ENCODE measurements around the gene RECQL5. TPM values are rescaled to one million over a fixed set of nuclear protein-coding genes. Genes with fewer than 3 reads are reported as not detected.
A peak's percentile ranks its signal among the peaks of the same experiment; 100 is the strongest.

RECQL5 gene
- total RNA-seq, 1 experiment from 2014 or later = 71.3 TPM

GRCh38 chr17:75684924-75685323, 18.0 kb upstream of the RECQL5 start:
- Mint-ChIP-seq H3K4me3 (ENCODE audit: low read depth, unreplicated experiment) (peak overlapping the region; percentile 50), H3K27ac (ENCODE audit: unreplicated experiment) (peak overlapping the region; percentile 88), H3K9me3 (ENCODE audit: low read depth, unreplicated experiment) (no peaks in the 10 kb centered on the region), H3K4me1 (ENCODE audit: low read depth, unreplicated experiment) (peaks cover 54% of the 10 kb centered on the region), H3K36me3 (ENCODE audit: insufficient read depth, unreplicated experiment) (peaks cover 37% of the 10 kb centered on the region), H3K27me3 (ENCODE audit: unreplicated experiment) (no peaks in the 10 kb centered on the region)
- no TSS peak for BruUV-seq (replicated peaks)
- intact Hi-C loops (cut with micrococcal nuclease; ENCODE audit: unreplicated experiment) = no loop called here
- peak; percentile 82 for DNase-seq
- no peak for TF ChIP-seq CTCF (IDR thresholded peaks at IDR 0.05; ENCODE audit: unreplicated experiment)
- CTCF ChIA-PET = interaction anchor here (2.9 kb wide), 2 partner anchors 36 to 37 kb away, joined by 9 to 12 read pairs; partner anchors contain the start of gene ITGB4

DNA sequence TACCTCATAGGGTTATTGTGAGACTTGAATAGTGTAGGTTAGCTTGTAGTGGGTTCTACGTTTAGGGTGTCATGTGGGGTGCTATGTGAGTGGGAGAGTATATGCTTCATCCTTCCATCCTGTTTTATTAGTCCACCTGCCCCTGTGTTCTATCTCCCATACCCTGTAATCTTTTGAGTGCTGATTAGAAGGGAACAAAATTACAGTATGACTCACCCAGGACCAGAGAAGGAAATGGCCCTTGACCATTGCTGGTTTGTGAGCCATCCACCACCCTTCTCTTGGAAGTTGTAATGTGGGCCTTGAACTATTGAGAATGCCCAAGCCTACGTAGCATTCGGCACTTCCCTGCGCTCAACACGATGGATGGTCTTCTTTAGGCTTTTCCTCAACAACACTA, 17.3 kb upstream of the RECQL5 start:
- CTCF ChIA-PET = interaction anchor here (1.0 to 2.9 kb wide), 5 partner anchors 9 to 64 kb away, joined by 5 to 12 read pairs (median 9); partner anchors contain the start of gene ITGB4
- Mint-ChIP-seq H3K36me3 (ENCODE audit: insufficient read depth, unreplicated experiment) (peaks cover 43% of the 10 kb centered on the region), H3K27me3 (ENCODE audit: unreplicated experiment) (no peaks in the 10 kb centered on the region), H3K9me3 (ENCODE audit: low read depth, unreplicated experiment) (no peaks in the 10 kb centered on the region), H3K4me3 (ENCODE audit: low read depth, unreplicated experiment) (peak overlapping the region; percentile 50), H3K27ac (ENCODE audit: unreplicated experiment) (peak overlapping the region; percentile 88), H3K4me1 (ENCODE audit: low read depth, unreplicated experiment) (peaks cover 59% of the 10 kb centered on the region)
- no TSS peak for BruUV-seq (replicated peaks)
- peak; percentile 27 for DNase-seq
- no peak for TF ChIP-seq CTCF (IDR thresholded peaks at IDR 0.05; ENCODE audit: unreplicated experiment)
- intact Hi-C loops (cut with micrococcal nuclease; ENCODE audit: unreplicated experiment) = no loop called here

GRCh38 chr17:75683583-75683982, 16.6 kb upstream of the RECQL5 start:
- Mint-ChIP-seq H3K4me3 (ENCODE audit: low read depth, unreplicated experiment) (no peak overlapping the region), H3K27ac (ENCODE audit: unreplicated experiment) (peak overlapping the region; percentile 88)
- peak; percentile 63 for DNase-seq

DNA sequence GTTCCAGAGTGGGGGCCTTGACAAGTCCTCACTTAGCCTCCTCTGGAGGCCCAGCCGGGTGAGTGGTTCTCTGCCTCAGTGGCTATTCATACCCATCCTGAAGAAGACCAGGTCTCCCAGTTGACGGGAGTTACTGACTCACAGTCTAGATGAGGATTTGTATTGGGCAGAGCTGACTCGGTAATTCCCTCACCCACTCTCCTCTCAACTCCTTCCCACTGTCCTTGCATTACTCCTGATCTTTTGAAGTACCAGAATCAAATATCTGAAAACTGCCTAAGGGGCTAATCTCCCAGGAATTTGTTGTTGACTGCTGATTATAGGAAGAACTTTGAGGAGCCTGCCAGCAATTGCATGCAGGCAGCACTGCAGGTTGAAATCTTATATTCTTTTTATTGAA, 14.3 kb upstream of the RECQL5 start:
- peak overlapping the region; percentile 47 for H3K27ac Mint-ChIP-seq (ENCODE audit: unreplicated experiment)
- no peaks in the 10 kb centered on the region for H3K27me3 Mint-ChIP-seq (ENCODE audit: unreplicated experiment)
- H3K9me3 Mint-ChIP-seq (ENCODE audit: low read depth, unreplicated experiment) = no peaks in the 10 kb centered on the region
- BruUV-seq (replicated peaks) = no TSS peak
- H3K4me1 Mint-ChIP-seq (ENCODE audit: low read depth, unreplicated experiment) = peaks cover 52% of the 10 kb centered on the region
- no peak for TF ChIP-seq CTCF (IDR thresholded peaks at IDR 0.05; ENCODE audit: unreplicated experiment)
- intact Hi-C loops (cut with micrococcal nuclease; ENCODE audit: unreplicated experiment) = no loop called here
- CTCF ChIA-PET = interaction anchor here (0.8 to 1.0 kb wide), 2 partner anchors 26 to 67 kb away, joined by 3 read pairs; no protein-coding TSS in a partner anchor
- peaks cover 45% of the 10 kb centered on the region for H3K36me3 Mint-ChIP-seq (ENCODE audit: insufficient read depth, unreplicated experiment)
- no peak overlapping the region for H3K4me3 Mint-ChIP-seq (ENCODE audit: low read depth, unreplicated experiment)
- DNase-seq = no peak

More at GRCh38 chr17:75683583-75683982, 16.6 kb upstream of the RECQL5 start:
- no peaks in the 10 kb centered on the region for H3K9me3 Mint-ChIP-seq (ENCODE audit: low read depth, unreplicated experiment)
- H3K4me1 Mint-ChIP-seq (ENCODE audit: low read depth, unreplicated experiment) = peaks cover 59% of the 10 kb centered on the region
- peaks cover 43% of the 10 kb centered on the region for H3K36me3 Mint-ChIP-seq (ENCODE audit: insufficient read depth, unreplicated experiment)
- no peak for TF ChIP-seq CTCF (IDR thresholded peaks at IDR 0.05; ENCODE audit: unreplicated experiment)
- CTCF ChIA-PET = interaction anchor here (0.5 to 2.9 kb wide), 6 partner anchors 8 to 726 kb away, joined by 3 to 12 read pairs (median 8); partner anchors contain the start of gene ITGB4
- H3K27me3 Mint-ChIP-seq (ENCODE audit: unreplicated experiment) = no peaks in the 10 kb centered on the region
- BruUV-seq (replicated peaks) = no TSS peak
- intact Hi-C loops (cut with micrococcal nuclease; ENCODE audit: unreplicated experiment) = no loop called here
